ENCODE results near the gene CBX4. TPM values are rescaled to one million over a fixed set of nuclear protein-coding genes. Genes with fewer than 3 reads are reported as not detected.

CBX4 gene
- polyA plus RNA-seq, 12 donors: 5.1 to 19.2 (median 7.3) TPM; not detected in 1

DNA sequence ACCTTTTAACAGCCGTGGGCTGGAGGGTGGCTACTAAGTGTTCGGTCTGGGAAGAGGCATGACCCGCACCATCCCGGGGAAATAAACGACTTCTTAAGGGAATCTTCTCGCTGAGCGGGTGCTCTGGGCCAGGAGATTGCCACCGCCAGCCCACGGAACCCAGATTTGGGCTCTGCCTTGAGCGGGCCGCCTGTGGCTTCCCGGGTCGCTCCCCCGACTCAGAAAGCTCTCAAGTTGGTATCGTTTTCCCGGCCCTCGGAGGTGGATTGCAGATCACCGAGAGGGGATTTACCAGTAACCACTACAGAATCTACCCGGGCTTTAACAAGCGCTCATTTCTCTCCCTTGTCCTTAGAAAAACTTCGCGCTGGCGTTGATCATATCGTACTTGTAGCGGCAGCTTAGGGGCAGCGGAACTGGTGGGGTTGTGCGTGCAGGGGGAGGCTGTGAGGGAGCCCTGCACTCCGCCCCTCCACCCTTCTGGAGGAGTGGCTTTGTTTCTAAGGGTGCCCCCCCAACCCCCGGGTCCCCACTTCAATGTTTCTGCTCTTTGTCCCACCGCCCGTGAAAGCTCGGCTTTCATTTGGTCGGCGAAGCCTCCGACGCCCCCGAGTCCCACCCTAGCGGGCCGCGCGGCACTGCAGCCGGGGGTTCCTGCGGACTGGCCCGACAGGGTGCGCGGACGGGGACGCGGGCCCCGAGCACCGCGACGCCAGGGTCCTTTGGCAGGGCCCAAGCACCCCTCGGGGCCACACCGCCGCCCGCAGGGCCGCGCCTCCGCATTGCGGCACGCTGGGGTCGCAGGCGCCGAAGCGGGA lies 3.6 kb upstream of the CBX4 start:
- DNase-seq: no peak

DNA sequence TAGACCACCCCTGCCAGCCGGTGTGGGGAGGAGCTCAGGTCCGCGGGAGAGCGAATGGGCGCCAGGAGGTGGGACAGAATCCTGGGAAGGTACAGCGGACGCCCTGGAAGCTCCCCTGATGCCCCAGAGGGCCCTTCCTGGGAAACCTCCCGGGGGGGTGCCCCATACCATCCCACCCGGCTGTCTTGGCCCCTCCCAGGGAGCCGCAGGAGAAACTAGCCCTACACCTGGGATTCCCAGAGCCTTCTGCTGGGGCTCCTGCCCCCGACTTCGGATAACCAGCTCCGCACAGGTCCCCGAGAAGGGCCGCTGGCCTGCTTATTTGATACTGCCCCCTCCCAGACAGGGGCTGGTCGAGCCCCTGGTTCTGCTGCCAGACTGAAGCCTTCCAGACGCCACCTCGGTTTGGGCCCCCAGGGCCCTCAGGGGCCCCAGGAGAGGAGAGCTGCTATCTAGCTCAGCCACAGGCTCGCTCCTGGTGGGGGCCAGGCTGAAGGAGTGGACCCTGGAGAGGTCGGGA lies 3.0 kb upstream of the CBX4 start:
- DNase-seq: no peak

GRCh38 chr17:79841369-79842135 lies 2.3 kb upstream of the CBX4 start:
- DNase-seq: no peak

GRCh38 chr17:79840989-79841286 lies 1.7 kb upstream of the CBX4 start:
- no peak for DNase-seq

- DNase-seq: no peak
Observed at GRCh38 chr17:79840269-79840988, 1.2 kb upstream of the CBX4 start.

- DNase-seq: peak; percentile 68
Observed at GRCh38 chr17:79838522-79839274, 542 bp downstream of the CBX4 start.

DNA sequence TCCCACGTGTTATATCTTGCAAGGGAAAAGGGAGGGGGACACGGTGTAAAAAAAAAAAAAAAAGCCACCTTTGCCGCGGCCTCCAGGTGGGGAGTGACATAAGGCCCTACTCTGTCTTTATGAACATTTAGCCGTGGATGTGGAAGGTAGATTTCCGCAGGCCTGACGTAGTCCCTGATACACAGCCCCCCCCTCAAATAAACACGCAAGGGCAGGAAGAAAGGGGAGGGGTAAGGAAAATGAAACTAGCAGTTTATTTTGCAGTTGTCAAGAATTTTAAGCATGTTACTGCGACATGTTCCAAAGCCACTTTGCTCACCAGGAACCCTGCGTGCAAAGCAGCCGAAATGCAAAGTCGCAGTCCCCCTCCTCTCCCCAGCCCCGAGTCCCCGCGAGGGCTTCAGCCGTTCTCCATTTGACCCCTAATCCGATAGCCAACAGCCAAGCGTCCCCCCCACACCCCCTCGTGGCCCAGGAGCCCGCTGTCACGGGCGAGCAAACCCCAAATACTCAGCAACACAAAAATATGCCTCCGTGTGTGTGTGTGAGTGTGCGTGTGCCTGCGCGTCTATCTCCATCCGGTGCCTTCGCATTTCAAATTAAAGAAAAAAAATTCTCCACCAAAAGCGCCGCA lies 1.2 kb downstream of the CBX4 start:
- DNase-seq: no peak

DNA sequence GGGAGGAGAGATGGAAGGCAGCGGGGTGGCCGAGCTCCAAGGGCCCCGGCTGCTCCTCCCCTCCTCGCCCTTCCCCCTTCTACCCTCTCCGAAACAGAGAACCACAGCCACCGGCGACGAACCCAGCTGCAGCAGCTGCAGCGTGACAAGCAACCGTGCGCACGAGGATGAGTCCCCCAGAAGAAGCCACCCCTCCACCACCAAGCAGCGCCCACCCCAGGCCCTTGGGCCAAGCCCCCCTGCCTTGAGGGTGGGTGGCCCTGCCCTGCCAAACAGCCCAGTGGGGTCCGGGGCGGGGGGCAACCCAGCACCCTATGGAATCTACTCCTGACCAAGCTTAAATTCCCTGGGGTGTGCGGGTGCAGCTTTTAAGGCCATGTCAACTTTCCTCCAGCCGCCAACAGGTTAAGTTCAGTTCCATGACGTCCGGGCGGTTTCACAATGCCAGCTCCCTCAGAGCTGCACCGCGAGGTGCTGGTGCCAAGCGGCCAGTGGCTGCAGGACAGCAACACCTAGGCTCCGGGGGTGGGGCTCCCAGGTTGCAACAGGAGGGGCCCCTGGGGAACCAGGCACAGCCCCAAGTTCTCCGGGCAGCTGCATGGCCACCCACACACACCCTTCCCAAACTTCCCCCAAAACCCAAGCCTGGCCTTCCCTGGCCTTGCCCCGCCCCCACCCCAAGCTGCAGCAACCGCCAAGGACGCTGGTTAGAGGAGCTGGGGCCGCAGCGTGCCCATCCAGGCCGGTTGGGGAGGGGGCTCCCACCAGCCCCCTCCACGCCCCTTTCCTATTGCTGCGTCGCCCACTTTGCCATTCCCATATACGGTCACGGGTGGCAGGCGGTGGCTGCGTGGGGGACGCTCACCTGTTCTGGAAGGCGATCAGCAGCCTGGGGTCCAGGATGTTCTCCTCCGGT lies 2.0 kb downstream of the CBX4 start:
- DNase-seq: no peak

DNA sequence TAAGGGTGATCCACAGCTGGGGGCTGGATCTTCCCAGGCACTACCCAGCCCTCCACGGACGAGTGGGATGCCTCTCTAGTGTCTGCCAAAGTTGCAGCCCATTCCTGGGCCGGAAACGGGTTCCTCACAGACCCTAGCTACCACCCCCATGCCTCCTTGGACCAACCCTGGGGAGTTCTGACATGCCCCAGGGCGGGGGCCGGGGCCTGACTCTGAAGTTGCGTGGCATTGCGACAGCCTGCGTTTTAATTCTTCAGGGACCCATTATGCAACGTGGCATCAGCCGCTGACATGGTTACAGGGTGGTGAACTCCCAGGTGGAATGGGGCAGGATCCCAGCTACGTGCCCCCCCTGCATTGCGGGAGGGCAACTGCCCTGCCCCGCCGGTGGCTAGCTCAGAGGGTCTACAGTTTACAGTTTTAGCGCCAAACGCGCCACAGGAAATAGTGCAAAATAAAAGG lies 2.7 kb downstream of the CBX4 start:
- no peak for DNase-seq

DNA sequence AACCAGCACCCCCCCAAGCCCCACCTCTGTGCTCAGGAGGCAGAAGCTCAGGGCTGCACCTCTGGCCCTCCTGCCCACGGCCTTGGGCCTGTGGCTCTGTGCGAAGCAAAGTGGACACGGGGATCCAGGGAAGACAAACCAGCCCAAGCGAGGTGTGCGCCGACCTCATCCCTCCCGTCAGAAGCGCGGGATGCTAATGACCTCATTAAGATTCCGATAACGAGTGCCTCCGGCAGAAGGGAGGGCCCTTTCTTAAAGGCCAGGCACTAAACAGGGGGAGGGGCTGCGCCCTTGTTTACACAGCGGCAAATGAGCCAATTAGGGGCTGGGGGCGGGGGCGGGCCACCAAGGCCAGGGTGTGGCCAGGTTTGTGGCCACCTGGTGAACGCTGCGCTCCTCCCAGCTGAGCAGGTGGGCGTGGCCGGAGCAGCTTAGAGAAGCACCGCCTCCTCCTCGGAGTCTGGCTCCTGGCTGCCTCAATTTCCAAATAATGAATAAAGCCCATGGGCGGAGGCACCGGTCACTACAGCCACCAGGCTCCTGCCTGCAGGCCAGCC lies 3.2 kb downstream of the CBX4 start:
- DNase-seq: no peak

DNA sequence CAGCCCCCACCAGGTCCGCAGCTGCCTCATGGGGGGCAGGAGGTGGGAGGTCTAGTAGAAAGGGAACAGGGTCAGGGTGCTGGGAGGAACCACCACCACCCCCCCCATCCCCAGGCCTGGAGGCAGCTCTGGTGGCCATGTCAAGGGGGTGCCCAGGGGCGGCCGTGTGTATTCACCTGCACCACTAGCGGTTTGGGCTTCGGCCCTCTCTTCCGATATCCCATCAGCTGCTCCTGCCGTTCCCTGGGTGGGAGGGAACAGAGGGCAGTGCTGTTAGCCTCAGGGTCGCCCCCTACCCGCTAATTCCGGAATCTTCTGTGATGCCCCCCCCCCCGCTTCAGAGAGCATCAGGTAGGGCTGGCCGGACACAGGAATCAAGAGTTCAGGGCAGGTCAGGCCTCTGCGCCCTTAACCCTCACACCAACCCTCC lies 3.8 kb downstream of the CBX4 start:
- no peak for DNase-seq

GRCh38 chr17:79834565-79835469 lies 4.4 kb downstream of the CBX4 start:
- no peak for DNase-seq

GRCh38 chr17:79833744-79834564 lies 5.3 kb downstream of the CBX4 start:
- DNase-seq: no peak

GRCh38 chr17:79833110-79833450 lies 6.2 kb downstream of the CBX4 start:
- no peak for DNase-seq

DNA sequence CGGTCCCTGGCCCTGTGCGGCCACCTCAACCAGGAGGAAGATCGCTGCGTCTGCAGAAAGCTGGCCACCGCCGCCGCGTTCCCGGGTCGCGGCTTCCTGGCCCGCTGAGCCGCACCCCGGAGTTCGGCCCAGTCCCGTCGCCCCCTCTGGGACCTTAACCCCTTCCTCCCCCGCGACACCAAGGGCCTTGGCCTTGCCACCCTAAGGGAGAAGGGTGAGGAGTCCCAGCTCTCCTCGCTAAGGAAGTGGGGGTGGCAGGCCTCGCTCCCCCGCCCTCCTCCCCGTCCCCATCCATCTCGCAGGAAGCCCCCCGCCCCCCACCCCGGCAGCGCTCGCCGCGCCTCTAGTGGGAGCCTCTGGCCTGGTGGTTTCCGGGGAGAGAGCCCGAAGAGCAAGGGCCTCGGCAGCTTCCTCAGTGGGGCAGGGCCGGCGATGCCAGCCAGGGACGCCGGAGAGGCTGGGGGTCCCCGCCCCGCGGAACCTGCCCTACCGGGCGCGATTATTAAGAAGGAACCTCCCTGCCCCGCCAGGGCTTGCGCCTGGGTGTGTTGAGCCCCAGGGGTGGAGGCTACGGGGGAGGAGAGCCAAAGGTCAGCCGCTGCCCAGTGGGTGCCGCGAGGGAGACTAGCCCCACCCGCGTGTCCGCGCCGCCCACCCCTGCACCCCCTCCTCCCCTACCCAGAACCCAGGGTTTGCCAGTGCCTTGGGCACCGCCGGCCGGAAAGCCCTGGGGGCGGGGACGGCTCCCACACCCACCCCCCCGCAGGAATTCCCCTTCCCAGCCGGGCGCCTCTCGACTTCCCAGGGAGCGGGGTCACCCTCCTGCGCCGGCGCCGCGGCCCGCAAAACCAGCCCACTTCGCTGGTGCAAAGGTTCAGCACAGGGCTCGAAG lies 6.8 kb downstream of the CBX4 start:
- no peak for DNase-seq
